Measurements from ENCODE around the gene TRIM62.

GRCh38 chr1:33171977-33172813 lies 9.6 kb downstream of the TRIM62 start:
- no peak for TF ChIP-seq POLR2A (IDR thresholded peaks at IDR 0.05)
- TF ChIP-seq, protein P1, sequence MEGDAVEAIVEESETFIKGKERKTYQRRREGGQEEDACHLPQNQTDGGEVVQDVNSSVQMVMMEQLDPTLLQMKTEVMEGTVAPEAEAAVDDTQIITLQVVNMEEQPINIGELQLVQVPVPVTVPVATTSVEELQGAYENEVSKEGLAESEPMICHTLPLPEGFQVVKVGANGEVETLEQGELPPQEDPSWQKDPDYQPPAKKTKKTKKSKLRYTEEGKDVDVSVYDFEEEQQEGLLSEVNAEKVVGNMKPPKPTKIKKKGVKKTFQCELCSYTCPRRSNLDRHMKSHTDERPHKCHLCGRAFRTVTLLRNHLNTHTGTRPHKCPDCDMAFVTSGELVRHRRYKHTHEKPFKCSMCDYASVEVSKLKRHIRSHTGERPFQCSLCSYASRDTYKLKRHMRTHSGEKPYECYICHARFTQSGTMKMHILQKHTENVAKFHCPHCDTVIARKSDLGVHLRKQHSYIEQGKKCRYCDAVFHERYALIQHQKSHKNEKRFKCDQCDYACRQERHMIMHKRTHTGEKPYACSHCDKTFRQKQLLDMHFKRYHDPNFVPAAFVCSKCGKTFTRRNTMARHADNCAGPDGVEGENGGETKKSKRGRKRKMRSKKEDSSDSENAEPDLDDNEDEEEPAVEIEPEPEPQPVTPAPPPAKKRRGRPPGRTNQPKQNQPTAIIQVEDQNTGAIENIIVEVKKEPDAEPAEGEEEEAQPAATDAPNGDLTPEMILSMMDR (IDR thresholded peaks at IDR 0.05), result no peak

Data from vagina (tissue), 2 donors.